HCT116 (cell line): ENCODE measurements around the gene AR. TPM values are rescaled to one million over a fixed set of nuclear protein-coding genes. Genes with fewer than 3 reads are reported as not detected.

ENCODE experiments used
- ATAC-seq: fragments of 200-7000 bp; cut with Tn5 transposase; 2 replicates; pipeline ENCODE4 v1.9.1; 2020; ENCODE audit warnings: mild to moderate bottlenecking, moderate library complexity
- BruUV-seq: library from RNA; stranded (reverse); fragments of 400-500 nt; replicated peaks from 2 replicates; lab custom pipeline; 2021; lab: Mats Ljungman, UMichigan
- CTCF ChIA-PET: fragments of 300-600 bp; sonication (Branson Sonifier 250); formaldehyde crosslinking; loops from one replicate; lab custom pipeline; 2021; ENCODE audit warnings: antibody characterized with exemption; lab: Charles Lee
- POLR2A ChIA-PET: fragments of 300-600, 350-600 bp; sonication (Branson Sonifier 250); formaldehyde crosslinking; loops from one replicate; lab custom pipeline; 2021; ENCODE audit warnings: antibody characterized with exemption; lab: Charles Lee
- RAD21 ChIA-PET, 2 experiments: fragments of 300-600 bp; sonication (Branson Sonifier 250); formaldehyde crosslinking; loops; one replicate each; lab custom pipeline; 2023; ENCODE audit warnings: low total read pairs in 2 of 2; ENCODE audit not compliant: uncharacterized antibody in 2 of 2, unreplicated experiment in 2 of 2, low non-redundant PET in 1 of 2; lab: Charles Lee
- DNase-seq: peaks from one replicate; pipeline ENCODE4 v3.0.0-alpha.2; 2010; ENCODE audit warnings: low read depth, low spot score
- H2AFZ ChIP-seq: fragments of 200-600 bp; shearing (Covaris generic), sonication (generic); 2 replicates; pipeline ENCODE4 v1.6.1; 2017; ENCODE audit warnings: low read depth, mixed run types, mixed read lengths, antibody characterized with exemption, low read length; ENCODE audit not compliant: poor library complexity, severe bottlenecking
- H3K27ac ChIP-seq: 2 replicates; pipeline ENCODE4 v1.5.1; 2012; ENCODE audit warnings: low read depth, low read length
- H3K27me3 ChIP-seq: fragments of 200-600 bp; sonication (generic); 2 replicates; pipeline ENCODE4 v1.6.1; 2016; ENCODE audit warnings: mixed run types, low read length, mixed read lengths; ENCODE audit not compliant: insufficient read depth
- H3K36me3 ChIP-seq, 2 experiments: fragments of 200-500 bp in 1 of 2; fragments of 200-600 bp in 1 of 2; sonication (Bioruptor generic) in 1 of 2; sonication (generic) in 1 of 2; 2 replicates each; pipeline versions ENCODE4 v1.5.1 to v1.6.1; 2014 to 2016; ENCODE audit warnings: low read length in 2 of 2, inconsistent platforms in 1 of 2, mixed read lengths in 1 of 2, mixed run types in 1 of 2; ENCODE audit not compliant: insufficient read depth in 2 of 2, control insufficient read depth in 1 of 2
- H3K4me1 ChIP-seq, 2 experiments: fragments of 200-600 bp in 1 of 2; sonication (generic) in 1 of 2; 2 replicates each; pipeline versions ENCODE4 v1.5.1 to v1.6.1; 2012 to 2017; ENCODE audit warnings: low read length in 2 of 2, inconsistent platforms in 1 of 2, mild to moderate bottlenecking in 1 of 2, mixed read lengths in 1 of 2, mixed run types in 1 of 2, moderate library complexity in 1 of 2; ENCODE audit not compliant: insufficient read depth in 2 of 2, control insufficient read depth in 1 of 2
- H3K4me2 ChIP-seq: fragments of 200-600 bp; sonication (generic); 2 replicates; pipeline ENCODE4 v1.6.1; 2017; ENCODE audit warnings: mixed run types, low read length, mixed read lengths
- H3K4me3 ChIP-seq, 2 experiments: fragments of 200-600 bp in 1 of 2; sonication (generic) in 1 of 2; replicated peaks in 1 of 2; 2 replicates each; pipeline ENCODE4 v1.5.1; 2011 to 2016; ENCODE audit warnings: low read length in 2 of 2, control low read depth in 1 of 2, low read depth in 1 of 2, mild to moderate bottlenecking in 1 of 2, mixed read lengths in 1 of 2, mixed run types in 1 of 2
- H3K79me2 ChIP-seq: fragments of 200-600 bp; sonication (generic); 2 replicates; pipeline ENCODE4 v1.6.1; 2017; ENCODE audit warnings: mild to moderate bottlenecking, mixed run types, low read length, moderate library complexity, mixed read lengths; ENCODE audit not compliant: insufficient read depth
- H3K9ac ChIP-seq: fragments of 200-600 bp; sonication (generic); 2 replicates; pipeline ENCODE4 v1.6.1; 2016; ENCODE audit warnings: low read length, mixed read lengths
- H3K9me2 ChIP-seq: fragments of 200-600 bp; sonication (generic), shearing (Covaris generic); 2 replicates; pipeline ENCODE4 v1.6.1; 2017; ENCODE audit warnings: mixed run types, mild to moderate bottlenecking, moderate library complexity; ENCODE audit not compliant: insufficient read depth
- H3K9me3 ChIP-seq, 2 experiments: fragments of 200-500 bp in 1 of 2; fragments of 200-600 bp in 1 of 2; sonication (Bioruptor generic) in 1 of 2; sonication (generic) in 1 of 2; 2 replicates each; pipeline ENCODE4 v1.6.1; 2014 to 2017; ENCODE audit warnings: low read length in 2 of 2, mixed read lengths in 2 of 2, inconsistent platforms in 1 of 2, low read depth in 1 of 2, mild to moderate bottlenecking in 1 of 2, mixed run types in 1 of 2, moderate library complexity in 1 of 2; ENCODE audit not compliant: control insufficient read depth in 1 of 2, insufficient read depth in 1 of 2
- H4K20me1 ChIP-seq: fragments of 200-600 bp; sonication (generic), shearing (Covaris generic); 2 replicates; pipeline ENCODE4 v1.6.1; 2017; ENCODE audit warnings: mixed run types, mild to moderate bottlenecking, moderate library complexity; ENCODE audit not compliant: insufficient read depth
- CBX3 ChIP-seq: IDR thresholded peaks from 2 replicates; pipeline ENCODE4 v1.6.1; 2012; ENCODE audit warnings: low read depth
- CEBPB ChIP-seq: IDR thresholded peaks from 2 replicates; pipeline ENCODE4 v1.6.1; 2012; ENCODE audit warnings: low read depth
- CTCF ChIP-seq, 3 experiments: fragments of 200-600 bp in 1 of 3; sonication (generic) in 1 of 3; IDR thresholded peaks in 2 of 3; conservative IDR thresholded peaks in 1 of 3; 2 replicates each; pipeline ENCODE4 v1.5.1; 2012 to 2017; ENCODE audit warnings: low read depth in 2 of 3, low read length in 2 of 3, antibody characterized with exemption in 1 of 3, borderline replicate concordance in 1 of 3, control low read depth in 1 of 3, mild to moderate bottlenecking in 1 of 3, mixed read lengths in 1 of 3, mixed run types in 1 of 3, moderate library complexity in 1 of 3; ENCODE audit not compliant: insufficient read depth in 1 of 3
- EGR1 ChIP-seq: IDR thresholded peaks from 2 replicates; pipeline ENCODE4 v1.6.1; 2012; ENCODE audit warnings: low read depth
- ELF1 ChIP-seq: IDR thresholded peaks from 2 replicates; pipeline ENCODE4 v1.6.1; 2012; ENCODE audit warnings: low read depth, borderline replicate concordance
- JUND ChIP-seq: IDR thresholded peaks from 2 replicates; pipeline ENCODE4 v1.6.1; 2012
- RAD21 ChIP-seq: IDR thresholded peaks from 2 replicates; pipeline ENCODE4 v1.6.1; 2012; ENCODE audit warnings: low read depth, mild to moderate bottlenecking
- SRF ChIP-seq: IDR thresholded peaks from 2 replicates; pipeline ENCODE4 v1.6.1; 2012; ENCODE audit warnings: low read depth
- TCF7L2 ChIP-seq: IDR thresholded peaks from 2 replicates; pipeline ENCODE4 v1.7.0; 2011; ENCODE audit warnings: borderline replicate concordance, inconsistent platforms; ENCODE audit not compliant: insufficient read depth, insufficient read length; ENCODE audit errors: extremely low read depth
- YY1 ChIP-seq: IDR thresholded peaks from 2 replicates; pipeline ENCODE4 v1.6.1; 2011; ENCODE audit warnings: low read length, low read depth, moderate library complexity, mild to moderate bottlenecking; ENCODE audit not compliant: insufficient replicate concordance; ENCODE audit errors: extremely low read depth
- ZNF274 ChIP-seq: fragments of 200-500 bp; sonication (Bioruptor generic); IDR thresholded peaks from 2 replicates; pipeline ENCODE4 v1.6.1; 2014; ENCODE audit warnings: mild to moderate bottlenecking, low read depth, low read length, inconsistent platforms
- intact Hi-C: fragments of 100-400 bp; cut with micrococcal nuclease; formaldehyde crosslinking; loops from 2 replicates; pipeline ENCODE4 v1.10.0; 2022
- total RNA-seq: library from RNA; stranded (reverse); gene quantifications from one replicate; pipeline ENCODE4 v1.2.1, GENCODE V29; 2021; ENCODE audit not compliant: unreplicated experiment
- TF ChIP-seq, protein P1 (sequence below): IDR thresholded peaks from 2 replicates; pipeline ENCODE4 v1.6.1; 2012; ENCODE audit warnings: low read depth
- TF ChIP-seq, protein P2 (sequence below): IDR thresholded peaks from 2 replicates; pipeline ENCODE4 v1.6.1; 2012

AR gene
- total RNA-seq, 1 experiment from 2014 or later, result 0.02 TPM

GRCh38 chrX:67726018-67726417 is 182.2 kb downstream of the AR start (continued):
- TF ChIP-seq, protein P1, sequence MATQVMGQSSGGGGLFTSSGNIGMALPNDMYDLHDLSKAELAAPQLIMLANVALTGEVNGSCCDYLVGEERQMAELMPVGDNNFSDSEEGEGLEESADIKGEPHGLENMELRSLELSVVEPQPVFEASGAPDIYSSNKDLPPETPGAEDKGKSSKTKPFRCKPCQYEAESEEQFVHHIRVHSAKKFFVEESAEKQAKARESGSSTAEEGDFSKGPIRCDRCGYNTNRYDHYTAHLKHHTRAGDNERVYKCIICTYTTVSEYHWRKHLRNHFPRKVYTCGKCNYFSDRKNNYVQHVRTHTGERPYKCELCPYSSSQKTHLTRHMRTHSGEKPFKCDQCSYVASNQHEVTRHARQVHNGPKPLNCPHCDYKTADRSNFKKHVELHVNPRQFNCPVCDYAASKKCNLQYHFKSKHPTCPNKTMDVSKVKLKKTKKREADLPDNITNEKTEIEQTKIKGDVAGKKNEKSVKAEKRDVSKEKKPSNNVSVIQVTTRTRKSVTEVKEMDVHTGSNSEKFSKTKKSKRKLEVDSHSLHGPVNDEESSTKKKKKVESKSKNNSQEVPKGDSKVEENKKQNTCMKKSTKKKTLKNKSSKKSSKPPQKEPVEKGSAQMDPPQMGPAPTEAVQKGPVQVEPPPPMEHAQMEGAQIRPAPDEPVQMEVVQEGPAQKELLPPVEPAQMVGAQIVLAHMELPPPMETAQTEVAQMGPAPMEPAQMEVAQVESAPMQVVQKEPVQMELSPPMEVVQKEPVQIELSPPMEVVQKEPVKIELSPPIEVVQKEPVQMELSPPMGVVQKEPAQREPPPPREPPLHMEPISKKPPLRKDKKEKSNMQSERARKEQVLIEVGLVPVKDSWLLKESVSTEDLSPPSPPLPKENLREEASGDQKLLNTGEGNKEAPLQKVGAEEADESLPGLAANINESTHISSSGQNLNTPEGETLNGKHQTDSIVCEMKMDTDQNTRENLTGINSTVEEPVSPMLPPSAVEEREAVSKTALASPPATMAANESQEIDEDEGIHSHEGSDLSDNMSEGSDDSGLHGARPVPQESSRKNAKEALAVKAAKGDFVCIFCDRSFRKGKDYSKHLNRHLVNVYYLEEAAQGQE, result no peak
- TF ChIP-seq ELF1, result no peak
- TF ChIP-seq ZNF274, result no peak
- no peak for TF ChIP-seq SRF
- TF ChIP-seq, protein P2, sequence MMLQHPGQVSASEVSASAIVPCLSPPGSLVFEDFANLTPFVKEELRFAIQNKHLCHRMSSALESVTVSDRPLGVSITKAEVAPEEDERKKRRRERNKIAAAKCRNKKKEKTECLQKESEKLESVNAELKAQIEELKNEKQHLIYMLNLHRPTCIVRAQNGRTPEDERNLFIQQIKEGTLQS, result no peak
- TF ChIP-seq CTCF (IDR thresholded peaks at IDR 0.05 in 2 of 3, conservative IDR thresholded peaks at IDR 0.05 in 1 of 3; ENCODE audit: borderline replicate concordance in 1 of 3, insufficient read depth in 1 of 3, low read depth in 2 of 3, low read length in 2 of 3), result no peak
- TF ChIP-seq YY1, result no peak

GRCh38 chrX:67727576-67727975 is 183.8 kb downstream of the AR start:
- intact Hi-C loops, result no loop called here
- Histone ChIP-seq H3K4me3 (no peak overlapping the region), H3K9me2 (no peaks in the 10 kb centered on the region), H3K9ac (no peak overlapping the region), H3K27me3 (no peaks in the 10 kb centered on the region), H3K36me3 (no peaks in the 10 kb centered on the region), H3K4me2 (no peak overlapping the region), H3K9me3 (no peaks in the 10 kb centered on the region), H2AFZ (no peak overlapping the region)
- RAD21 ChIA-PET, result no interaction called here
- DNase-seq (no peak), ATAC-seq (no peak)
- POLR2A ChIA-PET, result no interaction called here
- CTCF ChIA-PET, result no interaction called here
- no TSS peak for BruUV-seq
- TF ChIP-seq, protein P2, result no peak
- TF ChIP-seq CEBPB (no peak), JUND (no peak), YY1 (no peak), EGR1 (no peak), CBX3 (no peak), RAD21 (no peak), TCF7L2 (no peak), SRF (no peak), CTCF (IDR thresholded peaks at IDR 0.05 in 2 of 3, conservative IDR thresholded peaks at IDR 0.05 in 1 of 3; ENCODE audit: borderline replicate concordance in 1 of 3, insufficient read depth in 1 of 3, low read depth in 2 of 3, low read length in 2 of 3) (no peak), ELF1 (no peak)
- TF ChIP-seq, all 23 proteins: peak for 0
- H3K4me1 ChIP-seq, result no peaks in the 10 kb centered on the region
- H4K20me1 ChIP-seq, result no peaks in the 10 kb centered on the region
- H3K79me2 ChIP-seq, result no peaks in the 10 kb centered on the region
- no peak overlapping the region for H3K27ac ChIP-seq
